ENCODE results near the gene SCYGR8.

DNA sequence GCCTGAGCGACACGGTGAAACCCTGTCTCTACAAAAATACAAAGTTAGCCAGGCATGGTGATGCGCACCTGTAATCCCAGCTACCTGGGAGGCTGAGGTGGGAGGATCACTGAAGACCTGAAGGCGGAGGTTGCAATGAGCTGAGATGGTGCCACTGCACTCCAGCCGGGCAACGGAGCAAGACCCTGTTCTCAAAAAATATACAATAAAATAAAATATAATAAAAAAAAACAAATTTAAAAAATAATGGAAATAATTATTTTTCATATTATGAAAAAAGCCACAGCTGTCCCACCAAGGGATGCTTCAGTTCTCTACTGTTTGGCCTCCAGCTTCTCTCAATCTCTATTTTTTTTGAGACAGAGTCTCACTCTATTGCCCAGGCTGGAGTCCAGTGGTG is 38.3 kb upstream of the SCYGR8 start:
- TF ChIP-seq, protein P1, sequence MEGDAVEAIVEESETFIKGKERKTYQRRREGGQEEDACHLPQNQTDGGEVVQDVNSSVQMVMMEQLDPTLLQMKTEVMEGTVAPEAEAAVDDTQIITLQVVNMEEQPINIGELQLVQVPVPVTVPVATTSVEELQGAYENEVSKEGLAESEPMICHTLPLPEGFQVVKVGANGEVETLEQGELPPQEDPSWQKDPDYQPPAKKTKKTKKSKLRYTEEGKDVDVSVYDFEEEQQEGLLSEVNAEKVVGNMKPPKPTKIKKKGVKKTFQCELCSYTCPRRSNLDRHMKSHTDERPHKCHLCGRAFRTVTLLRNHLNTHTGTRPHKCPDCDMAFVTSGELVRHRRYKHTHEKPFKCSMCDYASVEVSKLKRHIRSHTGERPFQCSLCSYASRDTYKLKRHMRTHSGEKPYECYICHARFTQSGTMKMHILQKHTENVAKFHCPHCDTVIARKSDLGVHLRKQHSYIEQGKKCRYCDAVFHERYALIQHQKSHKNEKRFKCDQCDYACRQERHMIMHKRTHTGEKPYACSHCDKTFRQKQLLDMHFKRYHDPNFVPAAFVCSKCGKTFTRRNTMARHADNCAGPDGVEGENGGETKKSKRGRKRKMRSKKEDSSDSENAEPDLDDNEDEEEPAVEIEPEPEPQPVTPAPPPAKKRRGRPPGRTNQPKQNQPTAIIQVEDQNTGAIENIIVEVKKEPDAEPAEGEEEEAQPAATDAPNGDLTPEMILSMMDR (IDR thresholded peaks at IDR 0.05) = no peak
- no peak for TF ChIP-seq NRF1 (IDR thresholded peaks at IDR 0.05; ENCODE audit: low read depth, low read length)
- no peak for TF ChIP-seq TAF1 (IDR thresholded peaks at IDR 0.05; ENCODE audit: borderline replicate concordance, low read depth, low read length)
- no peak for TF ChIP-seq RCOR1 (IDR thresholded peaks at IDR 0.05; ENCODE audit: low read length)
- TF ChIP-seq JUND (IDR thresholded peaks at IDR 0.05) = no peak
- no peak for TF ChIP-seq POLR2AphosphoS5 (IDR thresholded peaks at IDR 0.05; ENCODE audit: low read depth, low read length)
- TF ChIP-seq SMC3 (IDR thresholded peaks at IDR 0.05; ENCODE audit: low read depth, low read length) = no peak
- TF ChIP-seq, protein P2, sequence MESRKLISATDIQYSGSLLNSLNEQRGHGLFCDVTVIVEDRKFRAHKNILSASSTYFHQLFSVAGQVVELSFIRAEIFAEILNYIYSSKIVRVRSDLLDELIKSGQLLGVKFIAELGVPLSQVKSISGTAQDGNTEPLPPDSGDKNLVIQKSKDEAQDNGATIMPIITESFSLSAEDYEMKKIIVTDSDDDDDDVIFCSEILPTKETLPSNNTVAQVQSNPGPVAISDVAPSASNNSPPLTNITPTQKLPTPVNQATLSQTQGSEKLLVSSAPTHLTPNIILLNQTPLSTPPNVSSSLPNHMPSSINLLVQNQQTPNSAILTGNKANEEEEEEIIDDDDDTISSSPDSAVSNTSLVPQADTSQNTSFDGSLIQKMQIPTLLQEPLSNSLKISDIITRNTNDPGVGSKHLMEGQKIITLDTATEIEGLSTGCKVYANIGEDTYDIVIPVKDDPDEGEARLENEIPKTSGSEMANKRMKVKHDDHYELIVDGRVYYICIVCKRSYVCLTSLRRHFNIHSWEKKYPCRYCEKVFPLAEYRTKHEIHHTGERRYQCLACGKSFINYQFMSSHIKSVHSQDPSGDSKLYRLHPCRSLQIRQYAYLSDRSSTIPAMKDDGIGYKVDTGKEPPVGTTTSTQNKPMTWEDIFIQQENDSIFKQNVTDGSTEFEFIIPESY (IDR thresholded peaks at IDR 0.05; ENCODE audit: borderline replicate concordance, low read depth) = no peak
- TF ChIP-seq FOXM1 (IDR thresholded peaks at IDR 0.05; ENCODE audit: low read depth) = no peak
- TF ChIP-seq EZH2phosphoT487 (IDR thresholded peaks at IDR 0.05; ENCODE audit: borderline replicate concordance, low read depth) = no peak
- no peak for TF ChIP-seq EP300 (IDR thresholded peaks at IDR 0.05; ENCODE audit: borderline replicate concordance in 1 of 2, low read depth in 1 of 2, low read length in 1 of 2)
- TF ChIP-seq, protein P3, sequence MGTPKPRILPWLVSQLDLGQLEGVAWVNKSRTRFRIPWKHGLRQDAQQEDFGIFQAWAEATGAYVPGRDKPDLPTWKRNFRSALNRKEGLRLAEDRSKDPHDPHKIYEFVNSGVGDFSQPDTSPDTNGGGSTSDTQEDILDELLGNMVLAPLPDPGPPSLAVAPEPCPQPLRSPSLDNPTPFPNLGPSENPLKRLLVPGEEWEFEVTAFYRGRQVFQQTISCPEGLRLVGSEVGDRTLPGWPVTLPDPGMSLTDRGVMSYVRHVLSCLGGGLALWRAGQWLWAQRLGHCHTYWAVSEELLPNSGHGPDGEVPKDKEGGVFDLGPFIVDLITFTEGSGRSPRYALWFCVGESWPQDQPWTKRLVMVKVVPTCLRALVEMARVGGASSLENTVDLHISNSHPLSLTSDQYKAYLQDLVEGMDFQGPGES (IDR thresholded peaks at IDR 0.05; ENCODE audit: low read depth, low read length) = no peak
- TF ChIP-seq FOSL2 (IDR thresholded peaks at IDR 0.05; ENCODE audit: borderline replicate concordance, low read depth) = no peak
